Measurements from ENCODE around the gene SESTD1. TPM values are rescaled to one million over a fixed set of nuclear protein-coding genes. Genes with fewer than 3 reads are reported as not detected.

The SESTD1 gene
- polyA plus RNA-seq, 1 donor from 2014 or later, result 39.5 TPM

DNA sequence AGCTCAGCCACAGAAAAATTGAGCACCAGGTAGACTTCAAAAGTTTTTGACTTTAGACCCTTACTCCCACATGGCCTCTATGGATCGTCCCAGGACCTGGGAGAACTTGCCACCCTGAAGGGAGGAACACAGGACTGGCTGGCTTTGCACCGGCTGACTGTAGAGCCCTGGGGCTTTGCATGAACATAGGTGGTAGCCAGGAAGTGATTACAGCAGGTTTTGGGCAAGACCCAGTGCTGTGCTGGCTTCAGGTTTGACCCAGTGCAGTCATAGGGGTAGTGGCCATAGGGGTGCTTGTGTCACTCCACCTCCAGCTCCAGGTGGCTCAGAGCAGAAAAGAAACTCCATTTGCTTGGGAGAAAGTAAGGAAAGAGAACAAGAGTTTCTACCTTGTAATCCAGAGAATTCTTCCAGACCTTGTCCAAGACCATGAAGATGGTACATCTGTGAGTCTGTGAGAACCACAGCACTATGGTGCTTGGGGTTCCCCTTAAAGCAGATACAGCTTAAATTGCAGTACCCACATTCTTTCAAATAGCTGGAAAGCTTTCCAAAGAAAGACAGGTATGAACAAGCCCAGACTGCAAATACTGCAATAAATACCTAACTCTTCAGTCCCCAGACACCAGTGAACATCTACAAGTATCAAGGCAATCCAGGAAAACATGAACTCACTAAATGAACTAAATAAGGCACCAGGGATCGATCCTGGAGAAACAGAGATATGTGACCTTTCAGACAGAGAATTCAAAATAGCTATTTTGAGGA, 13.0 kb upstream of the SESTD1 start:
- H3K4me3 ChIP-seq (ENCODE audit: low read length), result no peak overlapping the region
- H3K9ac ChIP-seq (ENCODE audit: low read length), result no peak overlapping the region
- no peaks in the 10 kb centered on the region for H4K20me1 ChIP-seq (ENCODE audit: insufficient read depth)
- no peaks in the 10 kb centered on the region for H3K79me2 ChIP-seq (replicated peaks; ENCODE audit: insufficient read depth, low read length)
- H3K36me3 ChIP-seq (ENCODE audit: insufficient read depth, low read length), result no peaks in the 10 kb centered on the region
- H3K9me3 ChIP-seq (ENCODE audit: low read length), result no peaks in the 10 kb centered on the region
- TF ChIP-seq EP300 (conservative IDR thresholded peaks at IDR 0.05; ENCODE audit: poor library complexity, severe bottlenecking), result no peak
- TF ChIP-seq MXI1 (conservative IDR thresholded peaks at IDR 0.05; ENCODE audit: poor library complexity, severe bottlenecking), result no peak
- no peak for TF ChIP-seq SMC3 (conservative IDR thresholded peaks at IDR 0.05; ENCODE audit: poor library complexity)
- TF ChIP-seq EZH2 (IDR thresholded peaks at IDR 0.05; ENCODE audit: borderline replicate concordance, insufficient read depth, low read length, poor library complexity, severe bottlenecking), result no peak
- TF ChIP-seq, protein P1, sequence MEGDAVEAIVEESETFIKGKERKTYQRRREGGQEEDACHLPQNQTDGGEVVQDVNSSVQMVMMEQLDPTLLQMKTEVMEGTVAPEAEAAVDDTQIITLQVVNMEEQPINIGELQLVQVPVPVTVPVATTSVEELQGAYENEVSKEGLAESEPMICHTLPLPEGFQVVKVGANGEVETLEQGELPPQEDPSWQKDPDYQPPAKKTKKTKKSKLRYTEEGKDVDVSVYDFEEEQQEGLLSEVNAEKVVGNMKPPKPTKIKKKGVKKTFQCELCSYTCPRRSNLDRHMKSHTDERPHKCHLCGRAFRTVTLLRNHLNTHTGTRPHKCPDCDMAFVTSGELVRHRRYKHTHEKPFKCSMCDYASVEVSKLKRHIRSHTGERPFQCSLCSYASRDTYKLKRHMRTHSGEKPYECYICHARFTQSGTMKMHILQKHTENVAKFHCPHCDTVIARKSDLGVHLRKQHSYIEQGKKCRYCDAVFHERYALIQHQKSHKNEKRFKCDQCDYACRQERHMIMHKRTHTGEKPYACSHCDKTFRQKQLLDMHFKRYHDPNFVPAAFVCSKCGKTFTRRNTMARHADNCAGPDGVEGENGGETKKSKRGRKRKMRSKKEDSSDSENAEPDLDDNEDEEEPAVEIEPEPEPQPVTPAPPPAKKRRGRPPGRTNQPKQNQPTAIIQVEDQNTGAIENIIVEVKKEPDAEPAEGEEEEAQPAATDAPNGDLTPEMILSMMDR (IDR thresholded peaks at IDR 0.05; ENCODE audit: poor library complexity, severe bottlenecking), result no peak
- TF ChIP-seq POLR2AphosphoS5 (IDR thresholded peaks at IDR 0.05), result no peak
- TF ChIP-seq, protein P2, sequence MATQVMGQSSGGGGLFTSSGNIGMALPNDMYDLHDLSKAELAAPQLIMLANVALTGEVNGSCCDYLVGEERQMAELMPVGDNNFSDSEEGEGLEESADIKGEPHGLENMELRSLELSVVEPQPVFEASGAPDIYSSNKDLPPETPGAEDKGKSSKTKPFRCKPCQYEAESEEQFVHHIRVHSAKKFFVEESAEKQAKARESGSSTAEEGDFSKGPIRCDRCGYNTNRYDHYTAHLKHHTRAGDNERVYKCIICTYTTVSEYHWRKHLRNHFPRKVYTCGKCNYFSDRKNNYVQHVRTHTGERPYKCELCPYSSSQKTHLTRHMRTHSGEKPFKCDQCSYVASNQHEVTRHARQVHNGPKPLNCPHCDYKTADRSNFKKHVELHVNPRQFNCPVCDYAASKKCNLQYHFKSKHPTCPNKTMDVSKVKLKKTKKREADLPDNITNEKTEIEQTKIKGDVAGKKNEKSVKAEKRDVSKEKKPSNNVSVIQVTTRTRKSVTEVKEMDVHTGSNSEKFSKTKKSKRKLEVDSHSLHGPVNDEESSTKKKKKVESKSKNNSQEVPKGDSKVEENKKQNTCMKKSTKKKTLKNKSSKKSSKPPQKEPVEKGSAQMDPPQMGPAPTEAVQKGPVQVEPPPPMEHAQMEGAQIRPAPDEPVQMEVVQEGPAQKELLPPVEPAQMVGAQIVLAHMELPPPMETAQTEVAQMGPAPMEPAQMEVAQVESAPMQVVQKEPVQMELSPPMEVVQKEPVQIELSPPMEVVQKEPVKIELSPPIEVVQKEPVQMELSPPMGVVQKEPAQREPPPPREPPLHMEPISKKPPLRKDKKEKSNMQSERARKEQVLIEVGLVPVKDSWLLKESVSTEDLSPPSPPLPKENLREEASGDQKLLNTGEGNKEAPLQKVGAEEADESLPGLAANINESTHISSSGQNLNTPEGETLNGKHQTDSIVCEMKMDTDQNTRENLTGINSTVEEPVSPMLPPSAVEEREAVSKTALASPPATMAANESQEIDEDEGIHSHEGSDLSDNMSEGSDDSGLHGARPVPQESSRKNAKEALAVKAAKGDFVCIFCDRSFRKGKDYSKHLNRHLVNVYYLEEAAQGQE (IDR thresholded peaks at IDR 0.05; ENCODE audit: borderline replicate concordance), result no peak
- TF ChIP-seq RAD21 (conservative IDR thresholded peaks at IDR 0.05), result no peak
- no peak for TF ChIP-seq TAF1 (IDR thresholded peaks at IDR 0.05; ENCODE audit: low read depth)
- H3K9me2 ChIP-seq (ENCODE audit: insufficient read depth, low read length), result no peaks in the 10 kb centered on the region
- H3K4me2 ChIP-seq (ENCODE audit: low read length), result no peak overlapping the region
- H3K27me3 ChIP-seq (ENCODE audit: insufficient read depth, low read depth, low read length), result no peaks in the 10 kb centered on the region
- no peak overlapping the region for H3K27ac ChIP-seq (ENCODE audit: low read length)
- H2AFZ ChIP-seq (ENCODE audit: low read depth, low read length), result no peak overlapping the region
- no peaks in the 10 kb centered on the region for H3F3A ChIP-seq (ENCODE audit: insufficient read depth, low read length, poor library complexity, severe bottlenecking)

DNA sequence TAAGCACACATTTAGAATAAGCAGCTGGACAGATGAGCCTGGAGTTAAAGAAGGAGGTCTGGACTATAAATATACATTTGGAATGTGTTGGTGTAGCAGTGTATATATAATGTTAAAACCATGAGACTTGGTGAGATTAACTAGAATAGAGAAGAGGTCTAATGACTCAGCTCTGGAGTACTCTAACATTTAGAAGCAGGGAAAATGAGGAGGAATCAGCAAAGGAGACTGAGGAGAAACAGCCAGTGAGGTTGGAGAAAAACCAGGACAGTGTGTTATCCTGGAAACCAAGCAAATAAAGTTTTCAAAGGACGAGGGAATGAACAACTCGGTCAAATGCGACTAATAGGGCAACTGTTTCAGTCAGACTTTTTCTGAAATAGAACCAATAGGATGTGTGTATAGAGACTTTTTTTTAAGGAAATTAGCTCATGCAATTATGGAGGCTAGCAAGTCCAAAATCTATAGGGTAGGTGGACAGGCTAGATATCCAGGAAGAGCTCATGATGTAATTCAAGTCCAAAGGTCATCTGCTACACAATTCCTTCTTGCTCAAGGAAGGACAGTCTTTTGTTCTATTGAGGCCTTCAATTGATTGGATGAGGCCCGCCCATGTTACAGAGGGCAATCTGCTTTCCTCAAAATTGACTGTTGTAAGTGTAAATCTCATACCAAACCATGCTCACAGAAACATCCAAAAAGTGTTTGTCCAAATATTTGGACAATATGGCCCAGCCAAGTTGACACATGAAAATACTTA, 10.8 kb upstream of the SESTD1 start:
- Histone ChIP-seq H3K27ac (ENCODE audit: low read length) (no peak overlapping the region), H3K36me3 (ENCODE audit: insufficient read depth, low read length) (no peaks in the 10 kb centered on the region), H3K27me3 (ENCODE audit: insufficient read depth, low read depth, low read length) (no peaks in the 10 kb centered on the region), H2AFZ (ENCODE audit: low read depth, low read length) (no peak overlapping the region), H4K20me1 (ENCODE audit: insufficient read depth) (no peaks in the 10 kb centered on the region), H3K9ac (ENCODE audit: low read length) (no peak overlapping the region), H3K4me2 (ENCODE audit: low read length) (no peak overlapping the region), H3K9me2 (ENCODE audit: insufficient read depth, low read length) (no peaks in the 10 kb centered on the region), H3K4me3 (ENCODE audit: low read length) (no peak overlapping the region), H3K79me2 (replicated peaks; ENCODE audit: insufficient read depth, low read length) (no peaks in the 10 kb centered on the region), H3F3A (ENCODE audit: insufficient read depth, low read length, poor library complexity, severe bottlenecking) (no peaks in the 10 kb centered on the region), H3K9me3 (ENCODE audit: low read length) (no peaks in the 10 kb centered on the region)
- TF ChIP-seq, protein P2 (IDR thresholded peaks at IDR 0.05; ENCODE audit: borderline replicate concordance), result no peak
- TF ChIP-seq POLR2AphosphoS5 (IDR thresholded peaks at IDR 0.05) (no peak), SMC3 (conservative IDR thresholded peaks at IDR 0.05; ENCODE audit: poor library complexity) (no peak), RAD21 (conservative IDR thresholded peaks at IDR 0.05) (no peak), MXI1 (conservative IDR thresholded peaks at IDR 0.05; ENCODE audit: poor library complexity, severe bottlenecking) (no peak), EP300 (conservative IDR thresholded peaks at IDR 0.05; ENCODE audit: poor library complexity, severe bottlenecking) (no peak), TAF1 (IDR thresholded peaks at IDR 0.05; ENCODE audit: low read depth) (no peak)
- TF ChIP-seq, protein P1 (IDR thresholded peaks at IDR 0.05; ENCODE audit: poor library complexity, severe bottlenecking), result no peak

All from neural cell (in vitro differentiated cells).